HG03469 (cell line): ENCODE results near the gene C1orf141.
A peak's percentile ranks its signal among the peaks of the same experiment; 100 is the strongest.
"Not testable (repeated sequence)": the region's sequence is repeated elsewhere in the genome, so short reads cannot be mapped to it uniquely, and the experiment has no call there.

Experiments used
- ATAC-seq: cut with Tn5 transposase; IDR thresholded peaks from one replicate; pipeline ENCODE4 v1.9.1; 2021; ENCODE audit warnings: mild to moderate bottlenecking, moderate library complexity, moderate number of reproducible peaks; ENCODE audit not compliant: unreplicated experiment

C1orf141 gene

GRCh38 chr1:67134695-67135094, at the start of gene C1orf141:
Gene C1orf141 (minus strand): TSS chr1:67134970. CDS start chr1:67127240, 7,730 bp downstream.
- no peak for ATAC-seq

GRCh38 chr1:67175530-67176087, 40.8 kb upstream of the C1orf141 start:
- ATAC-seq, result no peak

- no peak for ATAC-seq
Observed at GRCh38 chr1:67174716-67175284, 40.0 kb upstream of the C1orf141 start.

- no peak for ATAC-seq
Observed at GRCh38 chr1:67173988-67174387, 39.2 kb upstream of the C1orf141 start.

GRCh38 chr1:67171978-67172377, 37.2 kb upstream of the C1orf141 start:
- no peak for ATAC-seq

GRCh38 chr1:67171574-67171955, 36.8 kb upstream of the C1orf141 start:
- ATAC-seq, result no peak

GRCh38 chr1:67170751-67171573, 36.2 kb upstream of the C1orf141 start:
- ATAC-seq, result no peak

GRCh38 chr1:67169932-67170331, 35.2 kb upstream of the C1orf141 start:
- no peak for ATAC-seq

- ATAC-seq, result no peak
Observed at GRCh38 chr1:67169496-67169895, 34.7 kb upstream of the C1orf141 start.

- ATAC-seq, result peak; percentile 89
Observed at GRCh38 chr1:67166196-67166595, 31.4 kb upstream of the C1orf141 start, which contains the start of gene IL23R. Gene IL23R (plus strand): TSS chr1:67166454. CDS start chr1:67168121, 1,667 bp downstream.

GRCh38 chr1:67165468-67166041, 30.8 kb upstream of the C1orf141 start:
- no peak for ATAC-seq

- no peak for ATAC-seq
Observed at GRCh38 chr1:67162954-67163353, 28.2 kb upstream of the C1orf141 start.

GRCh38 chr1:67159233-67159632, 24.5 kb upstream of the C1orf141 start:
- no peak for ATAC-seq

- no peak for ATAC-seq
Observed at GRCh38 chr1:67158401-67158800, 23.6 kb upstream of the C1orf141 start.

GRCh38 chr1:67150931-67151330, 16.2 kb upstream of the C1orf141 start:
- ATAC-seq, result no peak

- ATAC-seq, result peak; percentile 92
Observed at GRCh38 chr1:67149179-67149770, 14.5 kb upstream of the C1orf141 start.

- peak; percentile 8 for ATAC-seq
Observed at GRCh38 chr1:67148516-67149178, 13.9 kb upstream of the C1orf141 start.

GRCh38 chr1:67147973-67148372, 13.2 kb upstream of the C1orf141 start:
- ATAC-seq, result not testable (repeated sequence)

- ATAC-seq, result no peak
Observed at GRCh38 chr1:67146539-67146938, 11.8 kb upstream of the C1orf141 start.

GRCh38 chr1:67146101-67146500, 11.3 kb upstream of the C1orf141 start:
- ATAC-seq, result no peak

GRCh38 chr1:67144696-67145095, 9.9 kb upstream of the C1orf141 start:
- no peak for ATAC-seq
